A549 (cell line): ENCODE results near the gene MYCT1.

ENCODE experiments used
- EP300 ChIP-seq, 2 experiments: fragments of >200 bp; sonication (Bioruptor Twin); formaldehyde crosslinking; IDR thresholded peaks; 2 replicates in 1 of 2; 3 replicates in 1 of 2; pipeline ENCODE4 v1.6.1; 2016 to 2017
- HDAC2 ChIP-seq: fragments of 200-600 bp; sonication (generic); IDR thresholded peaks from 2 replicates; pipeline ENCODE4 v1.6.1; 2016
- JUN ChIP-seq, 2 experiments: fragments of >200 bp; sonication (Bioruptor Twin); formaldehyde crosslinking; IDR thresholded peaks; 2 replicates in 1 of 2; 3 replicates in 1 of 2; pipeline ENCODE4 v1.6.1; 2016 to 2017
- KDM5A ChIP-seq: fragments of 200-600 bp; sonication (generic); IDR thresholded peaks from 2 replicates; pipeline ENCODE4 v1.6.1; 2016; ENCODE audit warnings: antibody characterized with exemption, mild to moderate bottlenecking
- MAX ChIP-seq: IDR thresholded peaks from 2 replicates; pipeline ENCODE4 v1.6.1; 2012
- MYC ChIP-seq: IDR thresholded peaks from 2 replicates; pipeline ENCODE4 v1.6.1; 2012; ENCODE audit warnings: mild to moderate bottlenecking, inconsistent platforms, low read length, improper control_type of control experiment, borderline replicate concordance
- POLR2A ChIP-seq: IDR thresholded peaks from 2 replicates; pipeline ENCODE4 v1.6.1; 2012; ENCODE audit warnings: mild to moderate bottlenecking, low read length
- RNF2 ChIP-seq: fragments of 200-600 bp; sonication (generic); IDR thresholded peaks from 2 replicates; pipeline ENCODE4 v1.6.1; 2016; ENCODE audit warnings: low read depth, mild to moderate bottlenecking, antibody characterized with exemption, moderate library complexity, borderline replicate concordance
- TF ChIP-seq, protein P1 (sequence below): fragments of >200 bp; sonication (Bioruptor Twin); formaldehyde crosslinking; IDR thresholded peaks from 3 replicates; pipeline ENCODE4 v1.5.1; 2016

DNA sequence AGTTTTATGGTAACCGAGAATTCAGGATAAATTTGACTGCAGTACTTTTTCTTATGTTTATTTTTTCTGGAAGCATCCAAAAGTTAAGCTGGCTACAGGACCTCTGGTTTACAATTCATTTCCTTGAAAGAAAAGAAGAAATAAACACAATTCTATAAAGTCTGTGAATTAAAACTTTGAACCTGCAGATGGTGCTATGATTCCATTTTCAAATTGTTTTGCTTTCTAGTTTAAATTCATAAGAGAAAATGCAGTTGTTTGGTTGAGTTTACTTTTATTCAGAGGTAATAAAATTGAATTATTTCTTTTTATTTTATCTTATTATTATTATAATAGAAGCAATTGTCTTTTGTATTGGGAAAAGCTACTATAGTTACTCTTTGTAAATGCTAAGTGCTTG lies 51.1 kb downstream of the MYCT1 start:
- TF ChIP-seq JUN (IDR thresholded peaks at IDR 0.05) (no peak), EP300 (IDR thresholded peaks at IDR 0.05) (no peak), POLR2A (no peak), RNF2 (no peak), KDM5A (no peak), HDAC2 (no peak), MAX (no peak), MYC (no peak)
- TF ChIP-seq, protein P1, sequence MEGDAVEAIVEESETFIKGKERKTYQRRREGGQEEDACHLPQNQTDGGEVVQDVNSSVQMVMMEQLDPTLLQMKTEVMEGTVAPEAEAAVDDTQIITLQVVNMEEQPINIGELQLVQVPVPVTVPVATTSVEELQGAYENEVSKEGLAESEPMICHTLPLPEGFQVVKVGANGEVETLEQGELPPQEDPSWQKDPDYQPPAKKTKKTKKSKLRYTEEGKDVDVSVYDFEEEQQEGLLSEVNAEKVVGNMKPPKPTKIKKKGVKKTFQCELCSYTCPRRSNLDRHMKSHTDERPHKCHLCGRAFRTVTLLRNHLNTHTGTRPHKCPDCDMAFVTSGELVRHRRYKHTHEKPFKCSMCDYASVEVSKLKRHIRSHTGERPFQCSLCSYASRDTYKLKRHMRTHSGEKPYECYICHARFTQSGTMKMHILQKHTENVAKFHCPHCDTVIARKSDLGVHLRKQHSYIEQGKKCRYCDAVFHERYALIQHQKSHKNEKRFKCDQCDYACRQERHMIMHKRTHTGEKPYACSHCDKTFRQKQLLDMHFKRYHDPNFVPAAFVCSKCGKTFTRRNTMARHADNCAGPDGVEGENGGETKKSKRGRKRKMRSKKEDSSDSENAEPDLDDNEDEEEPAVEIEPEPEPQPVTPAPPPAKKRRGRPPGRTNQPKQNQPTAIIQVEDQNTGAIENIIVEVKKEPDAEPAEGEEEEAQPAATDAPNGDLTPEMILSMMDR = peak; percentile 49
